ENCODE data around the gene NCDN.
"Not testable (repeated sequence)": the region's sequence is repeated elsewhere in the genome, so short reads cannot be mapped to it uniquely, and the experiment has no call there.

Gene NCDN

GRCh38 chr1:35569936-35570335 is 12.3 kb downstream of the NCDN start:
- no peak for DNase-seq (ENCODE audit: low read depth, low spot score)

- no peak for DNase-seq (ENCODE audit: low read depth, low spot score)
Observed at GRCh38 chr1:35570589-35571137, 13.1 kb downstream of the NCDN start.

- no peak for DNase-seq (ENCODE audit: low read depth, low spot score)
Observed at GRCh38 chr1:35571263-35571662, 13.7 kb downstream of the NCDN start.

GRCh38 chr1:35572296-35572695 is 14.7 kb downstream of the NCDN start:
- no peak for DNase-seq (ENCODE audit: low read depth, low spot score)

- no peak for DNase-seq (ENCODE audit: low read depth, low spot score)
Observed at GRCh38 chr1:35573198-35574124, 15.9 kb downstream of the NCDN start, which contains the start of gene TFAP2E. TFAP2E (plus strand) TSS chr1:35573314; CDS start chr1:35573578, 264 bp downstream.

- DNase-seq (ENCODE audit: low read depth, low spot score) = no peak
Observed at GRCh38 chr1:35574125-35574654, 16.6 kb downstream of the NCDN start.

GRCh38 chr1:35574655-35575415 is 17.2 kb downstream of the NCDN start:
- no peak for DNase-seq (ENCODE audit: low read depth, low spot score)

- no peak for DNase-seq (ENCODE audit: low read depth, low spot score)
Observed at GRCh38 chr1:35575416-35575958, 17.9 kb downstream of the NCDN start.

- DNase-seq (ENCODE audit: low read depth, low spot score) = no peak
Observed at GRCh38 chr1:35576061-35576765, 18.6 kb downstream of the NCDN start.

GRCh38 chr1:35576766-35577070 is 19.1 kb downstream of the NCDN start:
- not testable (repeated sequence) for DNase-seq (ENCODE audit: low read depth, low spot score)

GRCh38 chr1:35577071-35577998 is 19.7 kb downstream of the NCDN start:
- DNase-seq (ENCODE audit: low read depth, low spot score) = no peak

GRCh38 chr1:35580949-35581388 is 23.4 kb downstream of the NCDN start:
- no peak for DNase-seq (ENCODE audit: low read depth, low spot score)

GRCh38 chr1:35581621-35582020 is 24.0 kb downstream of the NCDN start:
- not testable (repeated sequence) for DNase-seq (ENCODE audit: low read depth, low spot score)

- DNase-seq (ENCODE audit: low read depth, low spot score) = no peak
Observed at GRCh38 chr1:35585281-35585680, 27.7 kb downstream of the NCDN start.

GRCh38 chr1:35585805-35586204 is 28.2 kb downstream of the NCDN start:
- DNase-seq (ENCODE audit: low read depth, low spot score) = not testable (repeated sequence)

GRCh38 chr1:35586808-35587207 is 29.2 kb downstream of the NCDN start:
- DNase-seq (ENCODE audit: low read depth, low spot score) = no peak

GRCh38 chr1:35587736-35588135 is 30.1 kb downstream of the NCDN start:
- DNase-seq (ENCODE audit: low read depth, low spot score) = no peak

GRCh38 chr1:35588197-35588910 is 30.8 kb downstream of the NCDN start:
- no peak for DNase-seq (ENCODE audit: low read depth, low spot score)
